Uterus (tissue), 2 donors: ENCODE measurements around the gene CFAP53.

Source experiments
- CTCF ChIP-seq, 4 experiments: fragments of 200-600 bp in 2 of 4; fragments of 450-650 bp in 2 of 4; sonication (generic) in 2 of 4; IDR thresholded peaks; one replicate each; pipeline ENCODE4 v1.5.1; 2016 to 2019; ENCODE audit warnings: antibody characterized with exemption in 4 of 4, mild to moderate bottlenecking in 2 of 4, moderate library complexity in 1 of 4
- POLR2A ChIP-seq, 2 donors: fragments of 450-650 bp; IDR thresholded peaks; one replicate each; pipeline ENCODE4 v1.6.1; 2016; ENCODE audit warnings: antibody characterized with exemption in 2 of 2, mild to moderate bottlenecking in 1 of 2, moderate library complexity in 1 of 2

GRCh38 chr18:50301074-50301473 is 34.8 kb upstream of the CFAP53 start:
- TF ChIP-seq CTCF (IDR thresholded peaks at IDR 0.05) (no peak), POLR2A (IDR thresholded peaks at IDR 0.05) (no peak)
